Stimulated activated CD8-positive, alpha-beta memory T cell treated with anti-CD3 and anti-CD28 coated beads, Interleukin-7, amount 100 ng/mL, for 48 hours (primary cell): Measurements from ENCODE around the gene TBC1D8.

Experiments
- DNase-seq, 2 donors: peaks; one replicate each; pipeline ENCODE4 v3.0.0-alpha.2; 2020; ENCODE audit warnings: low read depth in 1 of 2; ENCODE audit errors: extremely low read depth in 1 of 2

Gene TBC1D8

GRCh38 chr2:101037161-101037755, 113.9 kb downstream of the TBC1D8 start:
- no peak for DNase-seq

GRCh38 chr2:101036562-101036961, 114.6 kb downstream of the TBC1D8 start:
- no peak for DNase-seq

GRCh38 chr2:101032084-101032776, 119.0 kb downstream of the TBC1D8 start:
- no peak for DNase-seq

- no peak for DNase-seq
Measured at GRCh38 chr2:101030866-101031554, 120.2 kb downstream of the TBC1D8 start.

- DNase-seq = no peak
Measured at GRCh38 chr2:101027852-101028251, 123.3 kb downstream of the TBC1D8 start.

- DNase-seq = no peak
Measured at GRCh38 chr2:101026923-101027469, 124.2 kb downstream of the TBC1D8 start.

GRCh38 chr2:101026253-101026701, 124.9 kb downstream of the TBC1D8 start:
- DNase-seq = no peak

GRCh38 chr2:101025561-101025960, 125.6 kb downstream of the TBC1D8 start:
- DNase-seq = no peak

- no peak for DNase-seq
Measured at GRCh38 chr2:101023327-101024107, 127.7 kb downstream of the TBC1D8 start.

- no peak for DNase-seq
Measured at GRCh38 chr2:101022221-101022620, 129.0 kb downstream of the TBC1D8 start.

GRCh38 chr2:101018934-101019333, 132.2 kb downstream of the TBC1D8 start:
- DNase-seq = no peak

GRCh38 chr2:101017371-101017770, 133.8 kb downstream of the TBC1D8 start:
- DNase-seq = no peak

- no peak for DNase-seq
Measured at GRCh38 chr2:101014264-101014857, 136.8 kb downstream of the TBC1D8 start.

- no peak for DNase-seq
Measured at GRCh38 chr2:101012706-101013181, 138.4 kb downstream of the TBC1D8 start.

- DNase-seq = no peak
Measured at GRCh38 chr2:101012054-101012705, 139.0 kb downstream of the TBC1D8 start.

GRCh38 chr2:101011152-101011551, 140.0 kb downstream of the TBC1D8 start:
- DNase-seq = no peak

- no peak for DNase-seq
Measured at GRCh38 chr2:101007415-101008345, 143.5 kb downstream of the TBC1D8 start.

GRCh38 chr2:101006065-101006715, 145.0 kb downstream of the TBC1D8 start:
- no peak for DNase-seq
